IPS-20b (cell line): ENCODE measurements around the gene SLAMF9.
A peak's percentile ranks its signal among the peaks of the same experiment; 100 is the strongest.

Source experiments
- H3K27ac ChIP-seq: one replicate; pipeline ENCODE4 v1.5.1; 2013; ENCODE audit warnings: low read length
- H3K27me3 ChIP-seq: 2 replicates; pipeline ENCODE4 v1.6.1; 2013; ENCODE audit warnings: mild to moderate bottlenecking, low read length, inconsistent platforms; ENCODE audit not compliant: insufficient read depth
- H3K36me3 ChIP-seq: 2 replicates; pipeline ENCODE4 v1.6.1; 2013; ENCODE audit warnings: low read depth, mild to moderate bottlenecking, inconsistent platforms, low read length, moderate library complexity; ENCODE audit not compliant: insufficient read depth
- H3K4me1 ChIP-seq: 2 replicates; pipeline ENCODE4 v1.6.1; 2013; ENCODE audit warnings: mild to moderate bottlenecking, control low read depth, inconsistent platforms, low read length, moderate library complexity; ENCODE audit not compliant: insufficient read depth
- H3K4me3 ChIP-seq: 2 replicates; pipeline ENCODE4 v1.5.1; 2013; ENCODE audit warnings: mild to moderate bottlenecking, low read length, inconsistent platforms
- H3K9ac ChIP-seq: 2 replicates; pipeline ENCODE4 v1.6.1; 2013; ENCODE audit warnings: low read depth, mild to moderate bottlenecking, inconsistent platforms, low read length, moderate library complexity
- H3K9me3 ChIP-seq: 2 replicates; pipeline ENCODE4 v1.6.1; 2013; ENCODE audit warnings: mild to moderate bottlenecking, low read depth, low read length, inconsistent platforms; ENCODE audit not compliant: insufficient read depth

SLAMF9 gene

GRCh38 chr1:159943908-159944622 lies 10.0 kb downstream of the SLAMF9 start:
- no peaks in the 10 kb centered on the region for H3K27me3 ChIP-seq
- no peaks in the 10 kb centered on the region for H3K9me3 ChIP-seq
- H3K4me3 ChIP-seq, result peak overlapping the region; percentile 95; the same call in 1 of the 2 replicates
- H3K27ac ChIP-seq, result no peak overlapping the region
- peaks cover 15% of the 10 kb centered on the region; the same call in 1 of the 2 replicates for H3K36me3 ChIP-seq
- peak overlapping the region; percentile 93; the same call in 1 of the 2 replicates for H3K9ac ChIP-seq
- peaks cover 19% of the 10 kb centered on the region for H3K4me1 ChIP-seq

DNA sequence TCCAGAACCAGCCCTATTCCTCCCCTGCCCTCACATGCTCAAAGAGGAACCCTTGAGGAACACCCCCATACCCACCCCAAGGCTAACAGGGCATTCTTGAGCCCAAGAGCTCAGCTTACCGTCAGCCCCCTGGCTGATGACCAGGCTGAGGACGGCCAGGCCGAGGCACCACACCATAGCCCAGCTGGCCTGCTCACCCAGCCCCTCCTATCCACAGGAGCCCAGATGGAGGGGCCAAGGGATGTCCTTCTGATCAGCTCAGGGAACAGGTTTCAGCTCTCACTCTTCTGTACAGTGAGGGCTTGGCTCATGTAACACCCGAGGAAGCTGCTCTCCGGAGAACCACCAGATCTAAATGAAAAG lies 10.8 kb downstream of the SLAMF9 start:
- H3K9ac ChIP-seq, result no peak overlapping the region
- H3K9me3 ChIP-seq, result no peaks in the 10 kb centered on the region
- H3K4me1 ChIP-seq, result peaks cover 19% of the 10 kb centered on the region
- H3K27ac ChIP-seq, result no peak overlapping the region
- H3K4me3 ChIP-seq, result no peak overlapping the region
- peaks cover 23% of the 10 kb centered on the region; the same call in 1 of the 2 replicates for H3K36me3 ChIP-seq
- no peaks in the 10 kb centered on the region for H3K27me3 ChIP-seq

- Histone ChIP-seq H3K9me3 (no peaks in the 10 kb centered on the region), H3K27ac (no peak overlapping the region), H3K4me3 (no peak overlapping the region), H3K4me1 (peaks cover 20% of the 10 kb centered on the region), H3K36me3 (peaks cover 23% of the 10 kb centered on the region; the same call in 1 of the 2 replicates), H3K9ac (no peak overlapping the region), H3K27me3 (no peaks in the 10 kb centered on the region)
Observed at GRCh38 chr1:159942632-159943277, 11.3 kb downstream of the SLAMF9 start.

GRCh38 chr1:159941591-159942560 lies 12.2 kb downstream of the SLAMF9 start:
- Histone ChIP-seq H3K27ac (no peak overlapping the region), H3K4me1 (peaks cover 29% of the 10 kb centered on the region), H3K9me3 (no peaks in the 10 kb centered on the region), H3K4me3 (no peak overlapping the region), H3K9ac (no peak overlapping the region), H3K36me3 (peaks cover 23% of the 10 kb centered on the region; the same call in 1 of the 2 replicates), H3K27me3 (no peaks in the 10 kb centered on the region)

DNA sequence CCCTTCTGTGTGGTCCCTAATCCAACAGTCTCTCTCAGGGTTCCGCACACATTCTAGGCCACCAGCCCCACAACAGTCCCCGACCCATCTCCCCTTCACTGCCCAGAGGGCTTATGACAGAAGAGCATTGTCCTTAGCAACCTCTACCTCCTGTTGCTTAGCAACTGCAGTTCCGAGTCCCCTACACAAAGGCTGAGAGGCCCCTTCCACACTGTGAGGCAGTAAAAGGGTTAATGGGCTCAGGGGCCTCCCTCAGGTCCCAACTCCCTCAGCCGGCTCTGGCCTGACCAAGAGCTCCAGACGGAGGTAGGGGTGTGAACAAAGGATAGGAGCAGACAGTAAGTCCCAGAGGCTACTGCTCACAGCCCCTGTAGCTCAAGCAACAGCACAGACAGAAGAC lies 12.9 kb downstream of the SLAMF9 start:
- H3K36me3 ChIP-seq, result peaks cover 24% of the 10 kb centered on the region; the same call in 1 of the 2 replicates
- peaks cover 28% of the 10 kb centered on the region for H3K4me1 ChIP-seq
- H3K27me3 ChIP-seq, result no peaks in the 10 kb centered on the region
- no peak overlapping the region for H3K9ac ChIP-seq
- no peak overlapping the region for H3K4me3 ChIP-seq
- no peaks in the 10 kb centered on the region for H3K9me3 ChIP-seq
- H3K27ac ChIP-seq, result no peak overlapping the region

- Histone ChIP-seq H3K27ac (no peak overlapping the region), H3K36me3 (peaks cover 34% of the 10 kb centered on the region), H3K9me3 (no peaks in the 10 kb centered on the region), H3K9ac (no peak overlapping the region), H3K27me3 (no peaks in the 10 kb centered on the region), H3K4me3 (no peak overlapping the region), H3K4me1 (peaks cover 27% of the 10 kb centered on the region; the same call in 1 of the 2 replicates)
Observed at GRCh38 chr1:159940006-159940620, 13.9 kb downstream of the SLAMF9 start.

DNA sequence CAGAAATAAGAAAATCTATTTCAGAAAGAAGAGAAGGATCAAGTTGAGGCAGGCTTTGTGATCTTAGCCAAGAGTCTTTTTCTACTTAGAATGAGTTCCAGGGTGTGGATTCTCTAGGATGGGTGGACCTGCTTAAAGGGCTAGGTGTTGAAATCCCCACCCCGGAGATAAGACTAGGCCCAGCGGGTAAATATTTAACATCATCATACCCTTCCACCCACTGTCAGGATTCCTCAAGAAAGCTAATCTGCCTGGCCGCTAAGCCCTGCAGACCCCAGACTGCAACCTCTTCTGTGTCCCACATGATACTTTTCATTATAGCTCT lies 14.4 kb downstream of the SLAMF9 start:
- no peak overlapping the region for H3K27ac ChIP-seq
- H3K4me1 ChIP-seq, result peaks cover 24% of the 10 kb centered on the region; the same call in 1 of the 2 replicates
- H3K4me3 ChIP-seq, result no peak overlapping the region
- H3K9ac ChIP-seq, result no peak overlapping the region
- H3K27me3 ChIP-seq, result no peaks in the 10 kb centered on the region
- no peaks in the 10 kb centered on the region for H3K9me3 ChIP-seq
- peaks cover 39% of the 10 kb centered on the region for H3K36me3 ChIP-seq

- peaks cover 19% of the 10 kb centered on the region; the same call in 1 of the 2 replicates for H3K4me1 ChIP-seq
- H3K9me3 ChIP-seq, result no peaks in the 10 kb centered on the region
- H3K4me3 ChIP-seq, result no peak overlapping the region
- no peak overlapping the region for H3K27ac ChIP-seq
- no peaks in the 10 kb centered on the region for H3K27me3 ChIP-seq
- H3K9ac ChIP-seq, result no peak overlapping the region
- peaks cover 44% of the 10 kb centered on the region for H3K36me3 ChIP-seq
Observed at GRCh38 chr1:159938905-159939677, 14.9 kb downstream of the SLAMF9 start.

- no peak overlapping the region for H3K27ac ChIP-seq
- H3K9ac ChIP-seq, result 0 out of 2 replicates have a peak overlapping the region, but pooled peaks have one; percentile 32
- H3K27me3 ChIP-seq, result no peaks in the 10 kb centered on the region
- peaks cover 52% of the 10 kb centered on the region for H3K36me3 ChIP-seq
- no peaks in the 10 kb centered on the region for H3K9me3 ChIP-seq
- no peak overlapping the region for H3K4me3 ChIP-seq
- peaks cover 17% of the 10 kb centered on the region; the same call in 1 of the 2 replicates for H3K4me1 ChIP-seq
Observed at GRCh38 chr1:159938211-159938852, 15.7 kb downstream of the SLAMF9 start.

DNA sequence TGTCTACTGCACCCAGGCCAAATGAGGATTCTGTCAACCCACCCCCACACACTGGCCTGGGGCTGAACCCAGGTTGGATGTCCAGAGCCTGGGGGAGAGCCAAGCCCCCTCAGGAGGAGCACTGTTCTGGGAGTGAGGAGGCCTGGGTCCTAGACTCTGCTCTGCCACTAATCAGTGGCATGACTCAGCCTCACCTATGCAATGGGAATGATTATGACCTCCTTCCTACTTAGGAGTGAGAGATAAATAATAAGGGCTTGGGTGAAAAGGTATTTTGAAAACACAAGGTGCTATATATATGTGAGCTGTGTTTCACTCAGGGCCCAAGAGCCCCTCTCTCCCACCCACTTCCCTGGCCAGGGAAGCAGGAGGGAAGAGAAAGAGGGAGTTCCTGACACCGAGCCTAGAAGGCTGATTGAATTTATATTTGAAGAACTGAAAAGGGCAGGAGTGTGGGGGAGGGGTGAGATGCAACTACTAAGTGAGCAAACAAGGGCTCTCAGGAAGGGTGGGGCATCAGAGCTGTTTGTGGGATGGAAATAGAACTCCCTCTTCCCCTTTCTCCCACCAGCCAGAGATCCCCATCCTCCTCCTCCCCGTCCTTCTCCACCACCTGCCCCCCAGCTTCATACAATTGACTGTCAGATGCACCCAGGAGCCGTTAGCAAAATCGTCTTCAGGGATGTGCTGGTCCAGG lies 16.8 kb downstream of the SLAMF9 start:
- peaks cover 61% of the 10 kb centered on the region for H3K36me3 ChIP-seq
- H3K4me1 ChIP-seq, result peaks cover 13% of the 10 kb centered on the region; the same call in 1 of the 2 replicates

More for the DNA sequence above, 16.8 kb downstream of the SLAMF9 start:
- Histone ChIP-seq H3K27me3 (no peaks in the 10 kb centered on the region), H3K4me3 (peak overlapping the region; percentile 25; the same call in 1 of the 2 replicates), H3K27ac (peak overlapping the region; percentile 72), H3K9ac (peak overlapping the region; percentile 32; the same call in 1 of the 2 replicates), H3K9me3 (no peaks in the 10 kb centered on the region)
